Stimulated activated CD8-positive, alpha-beta memory T cell treated with anti-CD3 and anti-CD28 coated beads, Interleukin-12 subunit alpha, Interleukin-12 subunit beta, amount 100 ng/mL, for 24 hours (primary cell): ENCODE data around the gene RAD18.

Experiments used
- DNase-seq: peaks from one replicate; pipeline ENCODE4 v3.0.0-alpha.2; 2020; ENCODE audit errors: extremely low read depth

The RAD18 gene

DNA sequence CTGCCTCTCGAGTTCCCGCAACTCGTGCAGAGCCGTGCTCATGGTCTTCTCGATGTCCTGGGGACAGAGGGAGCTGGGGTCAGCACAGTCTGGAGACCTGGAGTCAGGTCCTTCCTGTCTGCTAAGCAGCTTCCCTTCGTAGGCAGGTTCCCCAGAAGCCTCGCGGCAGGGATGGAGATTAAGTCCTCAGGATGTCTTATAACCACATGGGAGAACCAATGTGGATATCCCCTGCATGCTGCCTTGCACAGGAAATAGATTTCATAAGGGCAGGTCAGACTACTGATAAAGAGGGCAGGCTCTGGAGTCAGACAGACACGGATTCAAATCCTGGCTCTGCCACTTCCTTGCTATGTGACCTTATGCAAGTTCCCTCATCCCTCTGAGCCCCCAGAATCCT is 22.6 kb upstream of the RAD18 start:
- DNase-seq: no peak

DNA sequence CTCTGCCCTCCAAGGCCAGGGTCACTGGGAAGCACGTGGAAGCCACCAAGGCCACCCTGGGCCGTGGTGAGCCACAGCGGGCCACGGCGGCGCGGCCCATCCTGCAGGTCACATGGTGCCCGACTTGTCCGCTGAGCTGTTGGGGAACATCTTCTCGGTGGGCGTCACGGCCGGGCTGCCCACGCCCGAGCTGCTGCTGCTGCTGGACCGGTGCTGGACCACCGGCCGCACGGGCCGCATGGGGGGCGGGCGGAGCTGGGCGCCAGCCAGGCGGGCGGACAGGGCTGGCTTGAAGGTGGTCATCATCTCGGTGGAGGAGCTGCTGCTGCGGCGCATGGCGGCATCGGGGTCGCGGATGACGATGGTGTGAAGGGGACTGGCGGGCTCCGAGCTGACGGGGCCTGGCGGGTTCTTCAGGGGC is 22.1 kb upstream of the RAD18 start:
- no peak for DNase-seq

DNA sequence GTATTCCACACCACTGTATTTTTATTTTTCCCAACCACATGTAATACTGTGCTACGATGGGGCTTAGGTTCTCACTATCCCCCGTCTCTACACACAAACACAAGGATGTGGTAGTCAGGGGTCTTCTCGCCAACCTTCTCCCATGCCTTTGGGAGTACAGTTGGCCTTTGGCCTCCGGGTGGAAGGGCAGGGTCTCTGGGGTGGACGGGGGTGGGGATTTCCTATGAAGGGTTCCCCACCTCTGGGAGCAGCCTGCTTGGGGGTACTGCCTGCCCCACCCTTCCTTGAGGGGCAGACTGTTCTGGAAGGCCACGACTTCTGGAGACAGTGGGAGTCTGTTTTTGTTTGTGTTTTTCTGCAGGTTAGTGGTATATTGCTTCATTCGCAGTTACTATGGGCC is 21.3 kb upstream of the RAD18 start:
- DNase-seq: no peak

DNA sequence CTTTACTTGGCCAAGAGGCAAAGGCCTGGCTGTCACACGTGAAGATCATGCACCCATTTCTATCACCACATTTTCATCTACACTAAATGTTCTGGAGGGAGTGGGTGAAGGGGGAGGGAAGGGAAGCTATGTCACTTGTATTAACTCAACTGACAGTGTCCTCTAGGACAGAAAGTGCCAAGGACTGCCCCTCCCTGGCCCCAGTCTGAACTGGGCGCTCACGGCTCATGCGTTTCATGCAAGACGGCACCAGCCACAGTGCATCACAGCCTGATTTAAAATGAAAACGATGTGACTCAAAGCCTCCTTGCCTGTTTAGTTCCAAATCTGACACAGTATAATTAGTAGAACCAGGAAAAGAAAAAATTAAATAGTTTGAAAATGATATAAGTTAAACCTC is 20.8 kb upstream of the RAD18 start:
- no peak for DNase-seq

DNA sequence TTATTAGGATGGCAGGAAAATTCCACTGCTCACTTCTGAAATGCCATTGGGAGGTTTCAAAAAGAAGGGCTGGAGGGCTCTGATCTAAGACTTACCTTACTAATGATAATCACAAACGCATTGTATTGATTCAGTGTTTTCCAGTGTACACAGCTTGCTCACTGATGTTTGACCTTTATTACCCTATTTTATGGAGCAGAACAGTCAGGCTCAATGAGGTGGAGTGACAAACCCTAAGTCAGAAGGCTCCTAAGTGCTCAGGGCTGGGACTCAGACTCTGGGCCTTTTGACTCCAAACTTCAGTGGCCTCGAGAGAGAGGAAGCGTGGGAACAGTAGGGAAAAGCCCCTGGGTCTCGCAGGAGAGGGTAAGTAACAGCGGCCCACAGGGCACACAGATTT is 20.3 kb upstream of the RAD18 start:
- no peak for DNase-seq

DNA sequence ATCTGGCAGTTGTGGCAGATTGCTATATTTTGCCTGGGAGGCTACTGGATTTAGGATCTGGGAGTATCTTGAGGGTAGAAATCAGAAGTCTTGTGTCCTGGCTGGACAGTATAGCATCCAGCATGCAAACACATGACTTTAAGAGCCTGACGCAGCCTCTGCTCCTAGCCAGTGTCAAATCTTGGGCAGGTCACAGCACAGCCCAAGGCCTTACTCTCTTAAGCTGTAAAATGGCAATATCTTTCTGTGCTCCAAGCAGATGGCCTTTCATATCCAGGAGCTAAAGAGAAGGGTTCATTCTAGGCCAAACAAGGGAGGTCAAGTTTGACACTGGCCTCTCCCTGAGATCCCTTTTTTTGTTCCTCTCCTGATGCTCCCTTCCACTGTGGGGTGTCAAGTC is 19.8 kb upstream of the RAD18 start:
- DNase-seq: no peak

DNA sequence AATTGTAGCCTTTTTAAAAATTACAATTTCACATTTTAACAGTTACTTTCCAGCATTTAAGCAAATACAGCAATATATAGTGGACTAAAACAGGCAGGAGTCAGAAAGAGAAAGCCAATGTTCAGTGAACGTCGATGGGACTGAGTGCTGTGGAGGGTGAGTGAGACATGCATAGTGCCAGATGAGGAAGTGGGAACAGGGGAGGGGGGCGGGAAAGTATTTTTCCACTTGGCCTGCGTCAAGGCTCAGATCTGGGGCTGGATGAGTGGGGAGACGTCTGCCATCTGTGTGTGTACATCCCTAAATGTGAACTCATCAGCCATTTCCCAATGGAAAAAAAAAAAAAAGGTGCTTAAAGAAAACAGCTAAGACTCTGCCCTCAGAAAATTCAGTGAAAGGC is 19.2 kb upstream of the RAD18 start:
- no peak for DNase-seq

DNA sequence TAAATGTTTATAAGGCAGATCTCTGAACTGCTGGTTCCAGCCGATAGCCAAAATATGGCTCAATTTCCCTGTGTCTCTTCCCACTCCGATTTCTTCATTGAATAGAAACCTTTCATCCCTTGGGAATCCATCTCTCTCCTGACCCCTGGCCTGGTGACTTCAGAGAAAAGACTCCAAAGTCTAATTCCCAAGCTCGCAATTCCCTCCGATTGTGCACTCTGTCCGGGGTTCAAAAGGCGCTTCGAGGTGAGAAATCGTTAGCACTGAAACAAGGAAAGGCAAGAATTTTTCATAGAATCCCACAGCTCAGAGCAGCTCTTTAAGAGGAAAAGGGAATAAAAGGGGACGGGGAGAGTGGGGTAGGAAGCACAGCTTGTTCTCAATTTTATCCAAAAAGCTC is 18.4 kb upstream of the RAD18 start:
- no peak for DNase-seq

DNA sequence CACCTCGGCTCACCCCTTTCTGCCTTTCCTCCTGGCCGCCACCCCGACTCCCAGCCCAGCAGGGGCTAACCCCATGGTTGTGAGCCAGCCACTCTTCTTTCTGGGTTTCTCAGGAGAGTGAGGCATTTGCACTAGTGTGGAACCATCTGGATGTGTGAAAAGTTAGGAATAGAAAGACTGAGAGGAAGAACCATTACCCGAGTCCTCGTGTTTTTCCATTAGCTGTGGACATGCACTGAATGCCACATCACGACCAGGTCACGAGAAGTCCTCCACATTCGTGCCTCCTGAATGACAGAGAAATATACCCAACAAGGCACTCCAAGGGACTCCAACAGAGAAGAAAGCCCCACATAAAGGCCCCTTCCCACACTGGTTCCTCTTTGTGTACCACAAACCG is 18.0 kb upstream of the RAD18 start:
- DNase-seq: no peak

DNA sequence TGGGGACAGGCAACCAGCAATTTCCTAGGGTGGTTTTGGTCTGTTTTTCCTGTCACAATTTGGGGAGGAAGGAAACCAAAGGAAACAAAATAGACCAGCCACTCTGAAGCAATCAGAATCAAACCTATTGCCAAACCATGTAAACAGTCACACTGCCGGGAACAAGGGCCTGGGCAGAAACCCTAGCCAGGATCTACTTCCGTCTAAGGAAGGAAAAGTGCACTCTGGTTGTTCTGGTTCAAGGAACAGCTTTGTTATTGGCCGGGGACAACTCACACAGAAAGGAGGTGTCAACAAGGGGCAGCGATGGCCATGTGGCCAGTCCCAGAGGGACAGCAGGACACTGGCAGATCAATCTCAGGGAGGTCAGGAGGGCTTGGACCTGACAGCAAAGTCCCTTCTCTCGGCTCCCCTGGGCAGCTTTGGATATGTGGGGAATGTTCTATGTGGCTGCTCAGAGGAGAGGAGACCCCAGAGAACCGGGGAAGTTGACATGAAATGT is 17.5 kb upstream of the RAD18 start:
- DNase-seq: no peak

DNA sequence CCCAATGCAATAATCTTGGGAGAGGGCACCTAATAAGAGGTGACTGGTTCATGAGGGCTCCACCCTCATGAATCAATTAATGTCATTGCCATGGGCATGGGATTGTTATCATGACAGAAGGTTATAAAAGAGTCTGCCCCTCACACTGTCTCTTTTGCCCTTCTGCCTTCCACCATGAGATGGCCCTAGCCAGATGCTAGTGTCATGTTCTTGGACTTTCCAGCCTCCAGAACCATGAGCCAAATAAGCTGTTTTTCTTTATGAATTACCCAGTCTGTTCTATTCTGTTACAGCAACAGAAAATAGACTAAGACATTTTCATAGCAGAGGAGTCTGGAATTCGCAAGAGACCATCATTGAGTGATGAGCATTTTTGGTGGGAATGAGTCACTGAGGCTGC is 16.0 kb upstream of the RAD18 start:
- DNase-seq: no peak

DNA sequence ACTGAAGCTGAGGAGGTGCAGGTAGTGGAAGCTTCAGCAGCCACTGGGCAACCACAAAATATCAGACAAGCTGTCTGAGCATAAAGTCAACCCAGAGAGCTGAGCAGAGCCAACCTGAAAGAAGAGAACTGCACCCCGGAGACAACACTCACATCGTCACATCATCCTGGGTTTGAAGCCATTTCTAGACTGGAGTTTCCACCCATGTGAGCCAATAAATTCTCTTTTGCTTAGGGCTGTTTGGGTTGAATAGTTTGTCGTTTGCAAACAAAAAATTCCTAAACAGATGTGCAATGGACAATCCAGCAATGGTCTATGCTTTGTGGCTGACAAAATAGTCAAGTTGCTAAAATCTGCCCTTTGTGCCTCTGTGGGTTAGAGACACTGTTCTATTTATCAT is 15.3 kb upstream of the RAD18 start:
- DNase-seq: no peak

DNA sequence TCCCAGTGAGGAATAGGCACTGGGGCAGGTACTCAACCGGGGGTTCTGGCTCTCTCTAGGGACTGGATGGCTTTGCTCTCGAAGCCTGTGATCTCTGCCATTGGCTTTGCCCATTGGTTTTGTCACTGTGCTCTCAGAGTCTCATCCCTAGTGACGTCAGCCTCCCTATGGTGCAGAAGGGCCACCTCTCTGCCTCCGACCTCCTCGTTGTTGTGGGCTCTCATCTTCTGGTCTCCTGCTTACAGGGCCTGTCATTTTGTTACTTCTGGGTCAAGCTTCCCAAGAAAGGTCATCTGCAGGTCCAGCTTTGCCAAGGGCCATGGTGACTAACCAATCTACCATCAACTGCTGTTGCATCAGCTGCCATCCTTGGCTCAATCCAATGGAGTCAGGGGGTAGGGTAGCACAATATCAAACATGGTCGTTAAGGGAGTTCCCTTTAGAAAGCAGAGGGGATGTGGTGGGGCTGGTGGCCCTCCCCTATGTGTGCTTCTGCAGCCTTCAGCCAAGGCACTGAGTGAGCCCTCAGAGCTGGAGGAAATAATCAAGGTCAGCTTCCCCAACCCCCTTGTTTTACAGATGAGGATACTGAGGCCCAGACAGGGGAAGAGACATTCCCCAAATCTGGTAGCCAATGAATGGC is 13.4 kb upstream of the RAD18 start:
- DNase-seq: no peak

DNA sequence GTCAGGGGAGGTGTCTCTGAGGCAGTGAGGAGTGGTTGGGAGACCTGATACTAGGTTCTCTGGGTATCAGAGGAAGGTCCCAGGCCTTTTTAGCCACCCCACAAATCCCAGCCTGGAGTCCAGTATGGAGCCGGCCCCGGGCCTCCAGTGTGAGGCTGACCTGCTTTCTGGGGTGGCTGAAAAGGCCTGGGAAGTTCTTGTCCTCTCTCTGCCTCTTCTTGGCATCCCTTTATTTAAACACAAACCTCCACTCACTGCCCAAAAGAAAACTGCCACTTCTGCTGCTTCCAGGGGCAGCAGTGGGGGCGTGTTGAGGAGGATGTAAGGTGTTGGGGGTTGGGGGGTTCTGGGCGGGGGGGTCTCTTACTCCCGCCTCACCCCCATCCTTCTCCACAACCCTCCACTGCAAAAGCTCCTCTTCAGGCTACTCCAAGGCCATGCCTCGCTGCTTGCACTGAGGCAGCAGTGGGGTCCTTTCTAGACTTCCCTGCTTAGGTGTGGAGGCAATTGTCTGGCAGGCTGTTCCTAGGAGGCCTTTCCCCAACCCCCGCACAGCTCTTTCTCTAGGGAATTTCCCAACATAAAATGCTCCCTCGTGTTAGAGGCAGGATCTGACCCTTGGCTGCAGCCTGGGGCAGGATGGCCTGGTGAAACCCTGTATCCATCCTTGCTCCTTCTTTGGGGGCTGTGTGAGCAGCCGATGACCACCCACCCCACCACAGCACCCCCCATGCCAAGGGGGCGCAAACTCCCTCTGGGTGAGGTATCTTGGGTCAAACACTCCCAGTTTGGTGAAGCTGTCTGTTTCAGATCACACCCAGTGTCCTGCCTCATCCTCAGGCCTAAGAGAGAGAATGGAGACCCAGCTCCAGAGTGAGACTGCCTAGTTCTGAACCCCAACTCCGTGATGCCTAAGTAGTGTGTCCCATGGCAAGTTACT is 12.1 kb upstream of the RAD18 start:
- no peak for DNase-seq

DNA sequence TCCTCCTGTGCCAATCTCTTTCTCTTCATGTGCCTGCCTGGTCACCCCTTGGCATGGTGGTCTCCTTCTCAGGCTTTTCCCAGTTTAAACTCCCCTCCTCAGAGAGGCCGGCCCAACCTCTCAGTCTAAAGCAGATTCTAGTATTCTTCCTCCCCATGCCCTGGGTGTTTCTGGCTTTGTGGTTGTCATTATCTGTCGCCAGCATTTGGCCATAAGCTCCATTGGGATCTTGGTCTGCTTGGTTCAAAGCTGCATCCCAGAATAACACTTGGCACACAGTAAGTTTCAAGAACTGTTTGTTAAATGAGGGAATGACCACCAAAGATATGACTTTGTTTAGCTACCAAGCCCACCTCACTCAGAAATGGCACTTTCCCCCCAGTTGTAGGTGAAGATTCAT is 11.2 kb upstream of the RAD18 start:
- no peak for DNase-seq

DNA sequence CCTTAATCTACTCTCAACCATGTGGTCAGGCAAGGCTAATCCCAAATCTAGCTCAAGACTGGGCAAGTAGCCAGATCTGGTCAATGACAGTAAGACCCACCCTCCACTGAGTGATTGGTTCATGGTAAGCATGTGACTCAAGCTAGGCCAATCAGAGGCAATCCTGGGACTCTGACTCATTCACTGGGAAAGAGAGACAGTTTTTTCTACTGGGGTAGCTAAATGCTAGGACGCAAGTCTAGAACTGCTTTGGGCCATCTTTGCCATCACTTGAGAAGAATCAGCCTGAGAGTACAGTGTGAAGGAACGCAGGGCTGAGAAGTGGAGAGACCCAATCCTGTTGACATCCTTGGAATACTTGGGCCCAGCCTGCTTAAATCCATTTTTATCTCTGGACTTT is 9.4 kb upstream of the RAD18 start:
- no peak for DNase-seq

DNA sequence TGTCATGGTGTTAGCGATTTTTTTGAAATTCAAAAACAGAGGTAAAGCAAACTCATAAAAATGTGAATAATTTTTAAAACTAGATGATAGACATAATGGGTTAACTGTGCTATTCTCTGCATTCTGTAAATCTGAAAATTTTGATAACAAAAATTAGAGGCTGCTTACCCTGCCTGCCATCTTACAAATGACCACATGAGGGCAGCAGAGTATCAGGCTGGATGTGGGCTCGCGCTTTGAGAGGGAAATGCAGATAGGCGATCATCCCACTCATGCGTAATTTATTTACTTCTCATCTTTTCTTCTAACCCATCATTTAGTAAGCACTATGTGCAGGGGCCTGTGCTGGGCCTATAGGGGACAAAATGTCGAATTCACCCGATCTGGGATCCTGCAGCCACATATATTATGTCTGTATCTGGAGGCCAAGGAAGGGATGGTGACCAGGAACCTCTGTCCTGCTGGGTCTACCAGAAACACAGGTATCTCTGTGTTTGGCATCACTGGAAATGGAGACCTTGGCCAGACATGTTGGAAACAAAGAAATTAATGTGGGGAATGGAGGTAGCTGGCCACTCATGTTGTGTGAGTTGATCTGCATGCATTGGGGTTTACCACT is 7.8 kb upstream of the RAD18 start:
- DNase-seq: peak; percentile 22

DNA sequence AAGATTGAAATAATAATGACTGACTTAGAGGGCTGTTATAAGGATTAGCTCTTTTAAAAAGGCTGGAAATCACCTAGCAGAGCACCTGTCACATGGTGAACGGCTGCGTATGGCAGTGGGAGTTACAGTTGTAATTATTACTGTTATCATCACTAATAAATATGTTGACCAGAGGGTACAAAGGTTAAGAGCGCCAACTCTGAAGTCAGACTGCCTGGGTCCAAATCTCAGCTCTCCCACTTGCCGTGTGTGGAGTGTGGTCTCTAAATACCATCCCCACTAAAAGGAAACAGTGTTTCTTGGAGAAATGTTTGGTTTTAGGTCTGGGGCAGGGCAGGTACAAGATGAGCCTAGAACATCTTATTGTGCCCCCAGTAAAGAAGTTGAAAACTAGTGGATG is 6.0 kb upstream of the RAD18 start:
- no peak for DNase-seq

DNA sequence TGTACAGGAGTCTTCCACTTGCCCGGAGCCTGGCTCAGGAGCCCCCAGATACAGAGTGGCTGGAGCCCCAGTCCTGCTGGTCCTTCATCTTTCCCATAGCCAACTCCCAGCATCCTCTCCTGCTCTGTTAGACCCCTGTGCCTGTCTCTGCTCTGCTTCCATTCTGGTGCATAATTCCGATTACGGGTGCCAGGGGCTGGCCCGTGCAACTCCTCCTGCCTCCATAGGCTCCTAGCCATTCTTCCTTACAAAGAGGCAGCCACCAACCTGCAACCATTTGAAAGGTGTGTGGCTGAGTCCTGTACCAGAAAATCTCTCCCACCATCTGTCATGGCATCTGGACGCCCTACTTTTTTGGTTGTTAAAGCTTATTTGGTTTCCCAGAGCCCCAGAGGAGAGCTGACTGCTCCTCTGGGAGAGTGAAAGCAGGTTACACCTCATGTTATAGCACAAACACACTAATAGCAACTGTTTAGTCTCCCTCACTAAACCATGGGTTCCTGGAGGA is 5.2 kb upstream of the RAD18 start:
- no peak for DNase-seq

DNA sequence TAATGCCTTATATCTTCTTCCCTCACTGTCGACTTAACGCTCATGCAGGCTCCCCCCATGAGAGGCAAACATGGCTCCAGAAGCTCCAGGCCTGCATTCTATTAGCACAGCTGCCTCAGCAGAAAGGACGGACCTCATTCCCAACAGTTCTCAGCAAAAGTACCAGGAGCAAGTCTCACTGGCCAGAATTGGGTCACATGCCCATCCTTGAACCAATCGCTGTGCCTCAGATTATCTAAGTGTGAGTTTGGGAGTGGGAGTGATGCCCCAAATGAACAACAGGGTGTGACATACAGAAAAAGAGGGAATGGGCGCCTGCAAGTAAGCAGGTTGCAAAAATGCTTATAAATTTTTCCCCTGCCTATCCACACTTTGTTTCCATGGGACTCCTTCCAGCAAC is 4.3 kb upstream of the RAD18 start:
- no peak for DNase-seq

DNA sequence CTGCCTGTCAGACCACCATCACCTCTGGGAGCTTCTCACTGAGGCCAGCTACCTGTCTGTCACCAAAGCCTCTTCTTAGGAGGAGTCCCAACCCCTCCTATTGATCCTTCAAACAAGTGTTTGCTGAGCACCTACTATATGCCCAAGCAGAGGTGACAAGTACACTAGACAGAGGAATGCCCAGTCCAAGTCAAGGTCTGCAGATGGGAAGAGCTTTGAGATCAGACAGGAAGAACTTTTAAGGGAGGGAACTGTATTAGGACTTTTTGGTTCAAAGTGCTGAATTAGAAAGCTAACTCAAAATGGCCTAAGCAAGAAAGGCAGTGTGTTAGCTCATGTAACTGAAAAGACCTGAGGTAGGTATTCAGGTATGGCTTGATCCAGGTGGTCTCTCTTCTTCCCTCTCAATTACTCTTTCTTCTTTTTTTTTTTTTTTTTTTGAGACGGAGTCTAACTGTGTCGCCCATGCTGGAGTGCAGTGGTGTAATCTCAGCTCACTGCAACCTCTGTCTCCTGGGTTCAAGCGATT is 3.6 kb upstream of the RAD18 start:
- no peak for DNase-seq

DNA sequence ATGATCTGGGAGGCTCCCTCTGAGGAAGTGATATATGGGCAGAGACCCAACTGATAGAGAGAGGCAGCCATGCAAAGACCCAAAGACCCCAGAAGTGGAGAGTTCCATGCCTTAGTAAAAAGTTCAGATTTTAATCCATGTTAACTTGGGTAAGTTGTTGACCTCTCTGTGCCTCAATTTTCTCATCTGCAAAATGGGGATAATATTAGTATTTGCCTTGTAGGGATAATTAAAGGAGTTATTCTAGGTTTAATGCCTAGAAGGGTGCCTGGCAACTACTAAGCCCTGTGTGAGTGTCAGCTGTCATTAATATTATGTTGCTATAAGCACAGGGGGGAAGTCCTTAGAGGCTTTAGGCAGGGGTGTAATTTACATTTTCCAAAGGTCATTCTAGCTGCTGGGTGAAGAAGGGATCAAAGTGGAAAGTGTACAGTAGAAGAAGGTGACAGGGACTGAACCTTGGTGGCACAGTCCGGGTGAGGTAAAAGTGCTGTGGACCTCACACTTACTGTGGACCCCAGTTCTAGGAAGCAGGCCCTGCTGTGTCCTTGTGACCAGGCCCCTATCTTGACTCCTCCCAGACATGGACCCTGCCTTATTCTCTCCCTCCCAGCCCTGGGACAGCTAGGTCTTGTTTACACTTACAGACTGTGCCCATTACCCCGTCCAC is 3.0 kb upstream of the RAD18 start:
- no peak for DNase-seq
